SK-N-MC (cell line): ENCODE results near the gene PRX.

ENCODE experiments used
- EZH2 ChIP-seq: fragments of 200-600 bp; sonication (generic); IDR thresholded peaks from one replicate; pipeline ENCODE4 v1.6.1; 2017; ENCODE audit warnings: antibody characterized with exemption
- POLR2AphosphoS5 ChIP-seq: IDR thresholded peaks from 2 replicates; pipeline ENCODE4 v1.6.1; 2012; ENCODE audit warnings: mild to moderate bottlenecking, low read depth, low read length, borderline replicate concordance

GRCh38 chr19:40379446-40380198 lies 33.6 kb downstream of the PRX start:
- TF ChIP-seq POLR2AphosphoS5 (no peak), EZH2 (no peak)
